ENCODE data around the gene ARMC9. TPM values are rescaled to one million over a fixed set of nuclear protein-coding genes. Genes with fewer than 3 reads are reported as not detected.

Gene ARMC9
- total and polyA plus RNA-seq, 2 of the 13 experiments (the other 11 are each of a cell fraction or from before 2014, with no cell fraction given) = 9.1 to 12.8 TPM

DNA sequence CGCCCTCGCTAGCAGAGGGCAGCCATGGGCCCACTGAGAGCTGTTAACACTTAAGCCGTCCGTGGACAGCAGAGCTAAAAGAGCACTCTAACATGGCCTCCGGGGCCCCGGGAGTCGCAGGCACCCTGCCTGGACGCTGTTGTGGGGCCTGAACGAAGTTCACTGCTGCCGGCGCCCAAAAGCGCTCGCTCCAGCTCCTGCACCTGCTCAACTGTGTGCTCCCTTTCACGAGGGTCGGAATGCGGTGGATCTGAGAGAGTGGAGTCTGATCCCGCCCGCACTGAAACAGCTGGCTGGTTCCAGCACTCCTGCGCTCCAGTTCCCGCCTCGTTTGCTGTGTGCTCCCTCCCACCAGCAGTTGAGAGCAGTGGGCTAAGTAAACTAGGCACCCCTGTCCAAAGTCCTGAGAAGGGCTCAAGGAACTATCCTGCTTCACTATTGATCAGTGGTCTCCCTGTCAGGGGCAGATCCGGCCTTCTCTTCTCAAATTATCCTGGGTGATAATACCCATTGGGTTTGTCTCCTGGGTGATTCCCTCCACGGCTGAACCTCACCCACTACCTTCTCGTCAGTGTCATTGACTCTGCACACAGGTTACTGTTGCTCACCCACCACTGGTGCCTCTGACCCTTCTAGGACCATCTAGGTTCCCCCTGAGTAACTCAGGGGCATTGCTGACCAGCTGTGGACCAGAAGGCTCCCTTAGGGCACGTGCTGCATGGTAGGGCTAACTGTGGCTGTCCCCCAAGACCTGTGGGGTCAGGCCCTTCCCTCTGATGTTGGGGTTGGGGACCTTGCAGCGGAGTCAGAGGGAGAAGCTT, 220.6 kb downstream of the ARMC9 start (continued):
- 0 out of 2 replicates have a peak, but pooled peaks have one; percentile 71 for TF ChIP-seq SMAD1 (CRISPR knock-in tag; IDR thresholded peaks at IDR 0.05; ENCODE audit: borderline replicate concordance, low read depth)
- TF ChIP-seq ELF3 (CRISPR knock-in tag; IDR thresholded peaks at IDR 0.05) = no peak
- TF ChIP-seq, protein P1, sequence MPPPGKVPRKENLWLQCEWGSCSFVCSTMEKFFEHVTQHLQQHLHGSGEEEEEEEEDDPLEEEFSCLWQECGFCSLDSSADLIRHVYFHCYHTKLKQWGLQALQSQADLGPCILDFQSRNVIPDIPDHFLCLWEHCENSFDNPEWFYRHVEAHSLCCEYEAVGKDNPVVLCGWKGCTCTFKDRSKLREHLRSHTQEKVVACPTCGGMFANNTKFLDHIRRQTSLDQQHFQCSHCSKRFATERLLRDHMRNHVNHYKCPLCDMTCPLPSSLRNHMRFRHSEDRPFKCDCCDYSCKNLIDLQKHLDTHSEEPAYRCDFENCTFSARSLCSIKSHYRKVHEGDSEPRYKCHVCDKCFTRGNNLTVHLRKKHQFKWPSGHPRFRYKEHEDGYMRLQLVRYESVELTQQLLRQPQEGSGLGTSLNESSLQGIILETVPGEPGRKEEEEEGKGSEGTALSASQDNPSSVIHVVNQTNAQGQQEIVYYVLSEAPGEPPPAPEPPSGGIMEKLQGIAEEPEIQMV (CRISPR knock-in tag; IDR thresholded peaks at IDR 0.05; ENCODE audit: low read depth) = 0 out of 2 replicates have a peak, but pooled peaks have one; percentile 43
- TF ChIP-seq, protein P2, sequence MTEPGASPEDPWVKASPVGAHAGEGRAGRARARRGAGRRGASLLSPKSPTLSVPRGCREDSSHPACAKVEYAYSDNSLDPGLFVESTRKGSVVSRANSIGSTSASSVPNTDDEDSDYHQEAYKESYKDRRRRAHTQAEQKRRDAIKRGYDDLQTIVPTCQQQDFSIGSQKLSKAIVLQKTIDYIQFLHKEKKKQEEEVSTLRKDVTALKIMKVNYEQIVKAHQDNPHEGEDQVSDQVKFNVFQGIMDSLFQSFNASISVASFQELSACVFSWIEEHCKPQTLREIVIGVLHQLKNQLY (CRISPR knock-in tag; IDR thresholded peaks at IDR 0.05) = no peak
- no peak; the same call in 1 of the 2 replicates for TF ChIP-seq ZNF501 (CRISPR knock-in tag; IDR thresholded peaks at IDR 0.05)
- TF ChIP-seq ZMYM3 (CRISPR knock-in tag; IDR thresholded peaks at IDR 0.05) = peak; percentile 21; the same call in 1 of the 2 replicates
- no peak for TF ChIP-seq ZNF354B (CRISPR knock-in tag; IDR thresholded peaks at IDR 0.05)
- TF ChIP-seq ATF1 (CRISPR knock-in tag; IDR thresholded peaks at IDR 0.05) = no peak
- TF ChIP-seq, protein P3, sequence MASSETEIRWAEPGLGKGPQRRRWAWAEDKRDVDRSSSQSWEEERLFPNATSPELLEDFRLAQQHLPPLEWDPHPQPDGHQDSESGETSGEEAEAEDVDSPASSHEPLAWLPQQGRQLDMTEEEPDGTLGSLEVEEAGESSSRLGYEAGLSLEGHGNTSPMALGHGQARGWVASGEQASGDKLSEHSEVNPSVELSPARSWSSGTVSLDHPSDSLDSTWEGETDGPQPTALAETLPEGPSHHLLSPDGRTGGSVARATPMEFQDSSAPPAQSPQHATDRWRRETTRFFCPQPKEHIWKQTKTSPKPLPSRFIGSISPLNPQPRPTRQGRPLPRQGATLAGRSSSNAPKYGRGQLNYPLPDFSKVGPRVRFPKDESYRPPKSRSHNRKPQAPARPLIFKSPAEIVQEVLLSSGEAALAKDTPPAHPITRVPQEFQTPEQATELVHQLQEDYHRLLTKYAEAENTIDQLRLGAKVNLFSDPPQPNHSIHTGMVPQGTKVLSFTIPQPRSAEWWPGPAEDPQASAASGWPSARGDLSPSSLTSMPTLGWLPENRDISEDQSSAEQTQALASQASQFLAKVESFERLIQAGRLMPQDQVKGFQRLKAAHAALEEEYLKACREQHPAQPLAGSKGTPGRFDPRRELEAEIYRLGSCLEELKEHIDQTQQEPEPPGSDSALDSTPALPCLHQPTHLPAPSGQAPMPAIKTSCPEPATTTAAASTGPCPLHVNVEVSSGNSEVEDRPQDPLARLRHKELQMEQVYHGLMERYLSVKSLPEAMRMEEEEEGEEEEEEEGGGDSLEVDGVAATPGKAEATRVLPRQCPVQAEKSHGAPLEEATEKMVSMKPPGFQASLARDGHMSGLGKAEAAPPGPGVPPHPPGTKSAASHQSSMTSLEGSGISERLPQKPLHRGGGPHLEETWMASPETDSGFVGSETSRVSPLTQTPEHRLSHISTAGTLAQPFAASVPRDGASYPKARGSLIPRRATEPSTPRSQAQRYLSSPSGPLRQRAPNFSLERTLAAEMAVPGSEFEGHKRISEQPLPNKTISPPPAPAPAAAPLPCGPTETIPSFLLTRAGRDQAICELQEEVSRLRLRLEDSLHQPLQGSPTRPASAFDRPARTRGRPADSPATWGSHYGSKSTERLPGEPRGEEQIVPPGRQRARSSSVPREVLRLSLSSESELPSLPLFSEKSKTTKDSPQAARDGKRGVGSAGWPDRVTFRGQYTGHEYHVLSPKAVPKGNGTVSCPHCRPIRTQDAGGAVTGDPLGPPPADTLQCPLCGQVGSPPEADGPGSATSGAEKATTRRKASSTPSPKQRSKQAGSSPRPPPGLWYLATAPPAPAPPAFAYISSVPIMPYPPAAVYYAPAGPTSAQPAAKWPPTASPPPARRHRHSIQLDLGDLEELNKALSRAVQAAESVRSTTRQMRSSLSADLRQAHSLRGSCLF (CRISPR knock-in tag; IDR thresholded peaks at IDR 0.05; ENCODE audit: borderline replicate concordance) = no peak
- TF ChIP-seq ZBTB46 (CRISPR knock-in tag; IDR thresholded peaks at IDR 0.05; ENCODE audit: borderline replicate concordance) = no peak
- TF ChIP-seq DPF2 (CRISPR knock-in tag; IDR thresholded peaks at IDR 0.05; ENCODE audit: borderline replicate concordance, low read depth) = no peak
- TF ChIP-seq, protein P4, sequence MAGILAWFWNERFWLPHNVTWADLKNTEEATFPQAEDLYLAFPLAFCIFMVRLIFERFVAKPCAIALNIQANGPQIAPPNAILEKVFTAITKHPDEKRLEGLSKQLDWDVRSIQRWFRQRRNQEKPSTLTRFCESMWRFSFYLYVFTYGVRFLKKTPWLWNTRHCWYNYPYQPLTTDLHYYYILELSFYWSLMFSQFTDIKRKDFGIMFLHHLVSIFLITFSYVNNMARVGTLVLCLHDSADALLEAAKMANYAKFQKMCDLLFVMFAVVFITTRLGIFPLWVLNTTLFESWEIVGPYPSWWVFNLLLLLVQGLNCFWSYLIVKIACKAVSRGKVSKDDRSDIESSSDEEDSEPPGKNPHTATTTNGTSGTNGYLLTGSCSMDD (CRISPR knock-in tag; IDR thresholded peaks at IDR 0.05) = no peak
- TF ChIP-seq, protein P5, sequence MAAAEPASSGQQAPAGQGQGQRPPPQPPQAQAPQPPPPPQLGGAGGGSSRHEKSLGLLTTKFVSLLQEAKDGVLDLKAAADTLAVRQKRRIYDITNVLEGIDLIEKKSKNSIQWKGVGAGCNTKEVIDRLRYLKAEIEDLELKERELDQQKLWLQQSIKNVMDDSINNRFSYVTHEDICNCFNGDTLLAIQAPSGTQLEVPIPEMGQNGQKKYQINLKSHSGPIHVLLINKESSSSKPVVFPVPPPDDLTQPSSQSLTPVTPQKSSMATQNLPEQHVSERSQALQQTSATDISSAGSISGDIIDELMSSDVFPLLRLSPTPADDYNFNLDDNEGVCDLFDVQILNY (CRISPR knock-in tag; conservative IDR thresholded peaks at IDR 0.05) = no peak
- TF ChIP-seq BRF2 (CRISPR knock-in tag; IDR thresholded peaks at IDR 0.05) = 0 out of 2 replicates have a peak, but pooled peaks have one; percentile 53
- no peak for TF ChIP-seq MEIS1 (CRISPR knock-in tag; IDR thresholded peaks at IDR 0.05; ENCODE audit: borderline replicate concordance)

All from HepG2 (cell line).